CD4-positive, alpha-beta T cell treated with Interferon gamma for 1 hour (primary cell): Measurements from ENCODE around the gene HIVEP2.
A peak's percentile ranks its signal among the peaks of the same experiment; 100 is the strongest.

Experiments used
- DNase-seq: peaks from one replicate; pipeline ENCODE4 v3.0.0-alpha.2; 2020

The HIVEP2 gene

DNA sequence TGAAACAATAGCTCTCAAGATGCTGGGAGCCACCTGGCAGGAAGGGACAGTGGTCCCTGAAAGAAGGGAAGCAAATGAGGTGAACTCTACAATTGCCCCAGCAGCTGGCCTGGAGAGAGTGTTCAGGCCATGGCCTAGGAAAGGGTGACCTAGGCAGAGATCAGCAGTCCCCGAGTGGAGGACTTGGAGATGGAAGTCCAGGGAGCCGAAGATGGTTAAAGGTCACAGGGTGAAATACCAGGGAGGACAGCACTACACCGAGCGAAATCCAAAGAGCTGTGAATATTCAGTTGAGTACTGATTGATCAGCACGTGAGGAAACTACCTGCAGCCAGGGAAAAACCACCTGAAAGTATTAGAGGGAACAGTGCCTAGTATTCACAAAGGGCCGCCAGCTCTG lies 133.1 kb downstream of the HIVEP2 start:
- DNase-seq: no peak

DNA sequence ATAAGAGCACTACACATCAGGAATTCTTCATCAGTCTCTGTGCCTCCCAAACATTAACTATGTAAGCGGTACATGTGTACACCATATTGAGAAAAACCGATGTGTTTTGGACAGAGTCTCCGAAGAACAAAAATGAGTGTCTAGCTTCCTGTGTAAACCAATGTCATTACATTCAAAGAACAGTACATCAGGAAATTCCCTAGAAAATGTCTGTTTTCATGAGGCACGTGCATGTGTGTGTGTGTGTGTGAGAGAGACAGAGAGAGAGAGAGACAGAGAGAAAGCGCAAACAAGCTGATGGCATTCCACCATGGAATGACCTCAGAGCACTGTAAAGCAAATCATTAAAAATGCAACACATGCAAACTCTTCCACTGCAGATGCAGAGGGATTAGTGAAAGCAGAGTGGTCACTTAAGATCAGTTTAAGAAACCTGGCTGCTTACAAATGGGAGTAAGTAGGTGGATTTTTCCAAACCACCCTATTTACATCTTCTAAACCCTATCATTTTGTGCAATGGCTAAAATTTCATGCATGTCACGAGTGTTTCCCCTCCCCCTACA lies 133.9 kb downstream of the HIVEP2 start:
- DNase-seq: no peak

DNA sequence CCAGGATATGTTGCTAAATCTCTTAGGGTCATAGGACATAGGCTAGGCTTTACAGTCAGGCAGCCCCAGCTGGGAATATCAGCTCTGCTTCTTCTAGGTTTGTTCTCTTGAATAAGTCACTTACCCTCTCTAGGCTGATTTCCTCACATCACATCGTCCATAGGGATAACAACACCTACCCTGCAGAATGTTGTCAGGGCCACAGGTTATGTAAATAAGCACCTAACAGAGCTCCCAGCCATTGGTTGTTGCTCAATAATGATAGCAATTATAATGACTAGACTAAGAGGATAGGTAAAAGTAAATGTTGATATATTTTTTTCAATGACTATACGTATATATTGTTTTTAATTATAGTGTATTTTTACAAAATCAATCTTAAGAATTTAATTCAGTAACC lies 135.0 kb downstream of the HIVEP2 start:
- no peak for DNase-seq

DNA sequence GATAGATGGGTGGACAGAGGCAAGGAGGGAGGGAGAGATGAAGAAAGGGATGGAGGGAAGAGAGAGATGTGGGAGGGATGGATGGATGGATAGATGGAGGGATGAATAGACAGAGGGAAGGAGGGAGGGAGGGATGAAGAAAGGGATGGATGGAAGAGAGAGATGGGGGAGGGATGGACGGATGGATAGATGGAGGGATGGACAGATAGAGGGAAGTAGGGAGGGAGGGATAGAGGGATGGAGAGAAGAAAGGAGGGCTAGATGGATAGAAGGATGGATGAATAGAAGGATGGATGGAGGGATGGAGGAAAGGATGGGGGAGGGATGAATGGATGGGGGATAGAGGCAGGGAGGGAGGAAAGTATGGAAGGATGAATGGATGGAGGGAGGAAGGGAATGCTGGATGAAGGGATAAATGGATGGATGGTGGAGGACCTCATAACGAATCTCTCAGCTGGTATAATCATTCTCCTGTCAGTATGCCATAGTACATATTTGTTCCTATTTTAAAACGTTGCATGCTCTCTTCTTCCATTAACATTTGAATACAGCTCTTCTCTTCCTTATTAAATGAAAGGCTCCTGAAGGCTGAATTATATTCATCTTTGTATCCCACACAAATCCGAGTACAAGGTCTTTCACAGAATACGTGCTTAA lies 136.4 kb downstream of the HIVEP2 start:
- DNase-seq: no peak

DNA sequence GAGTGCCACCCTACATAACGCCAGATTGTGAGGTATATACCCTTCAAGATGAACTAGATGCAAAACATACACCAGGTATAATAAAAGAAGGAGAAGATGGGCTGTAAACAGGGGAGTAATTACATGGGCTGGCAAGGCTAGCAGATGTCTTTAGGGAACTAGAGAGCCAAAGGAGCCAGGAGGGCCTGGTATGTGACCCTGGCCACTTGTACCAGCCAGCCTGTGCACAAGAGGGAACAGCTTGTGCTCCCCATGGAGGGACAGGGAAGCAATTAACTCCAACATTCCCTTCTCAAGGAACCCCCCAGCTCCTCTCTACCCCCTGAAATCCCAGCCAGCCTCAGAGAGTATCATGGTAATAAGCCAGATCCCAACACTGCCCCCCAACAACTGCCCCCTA lies 139.9 kb downstream of the HIVEP2 start:
- no peak for DNase-seq

DNA sequence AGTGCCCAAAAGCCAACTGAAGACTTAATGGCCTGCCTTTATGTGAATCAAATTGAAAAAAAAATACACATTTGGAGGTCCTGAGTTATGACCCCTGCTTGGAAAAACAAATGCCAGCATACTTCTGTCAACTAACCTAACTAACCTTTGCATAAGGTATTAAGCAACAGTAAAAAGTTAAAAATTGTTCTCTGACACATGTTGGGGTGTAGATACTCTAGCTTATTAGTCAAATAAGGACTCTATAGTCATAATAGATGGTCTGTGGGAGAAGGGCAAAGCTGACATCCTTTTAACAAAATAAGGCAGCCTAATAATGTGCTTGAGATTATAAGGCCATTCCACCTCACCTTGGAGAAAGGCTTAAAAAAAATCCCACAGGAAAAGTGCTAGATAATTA lies 140.5 kb downstream of the HIVEP2 start:
- no peak for DNase-seq

DNA sequence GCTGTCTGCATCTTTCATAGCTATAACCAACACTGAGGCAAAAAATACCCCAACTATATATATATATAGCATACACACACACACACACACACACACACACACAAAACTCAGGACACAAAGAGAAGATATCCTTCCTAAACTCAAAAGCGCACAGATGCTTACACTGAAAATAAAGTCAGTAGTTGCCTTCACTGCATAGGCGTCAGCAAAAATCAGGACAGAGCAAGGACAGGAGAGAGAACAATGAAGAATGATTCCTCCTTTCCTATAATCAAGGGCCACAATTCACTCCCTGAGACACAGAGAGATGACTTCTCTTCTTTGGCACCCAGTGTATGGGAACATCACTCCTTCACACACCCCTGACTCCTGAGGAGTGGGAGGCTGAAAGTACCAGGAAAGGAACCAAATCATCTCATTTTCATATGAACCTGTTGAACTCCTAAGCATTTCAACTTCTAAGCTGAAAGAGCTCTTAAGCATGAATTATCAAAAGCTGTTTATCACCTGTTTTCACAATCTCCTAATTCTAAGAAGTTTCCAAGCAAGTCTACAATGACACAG lies 141.4 kb downstream of the HIVEP2 start:
- no peak for DNase-seq

DNA sequence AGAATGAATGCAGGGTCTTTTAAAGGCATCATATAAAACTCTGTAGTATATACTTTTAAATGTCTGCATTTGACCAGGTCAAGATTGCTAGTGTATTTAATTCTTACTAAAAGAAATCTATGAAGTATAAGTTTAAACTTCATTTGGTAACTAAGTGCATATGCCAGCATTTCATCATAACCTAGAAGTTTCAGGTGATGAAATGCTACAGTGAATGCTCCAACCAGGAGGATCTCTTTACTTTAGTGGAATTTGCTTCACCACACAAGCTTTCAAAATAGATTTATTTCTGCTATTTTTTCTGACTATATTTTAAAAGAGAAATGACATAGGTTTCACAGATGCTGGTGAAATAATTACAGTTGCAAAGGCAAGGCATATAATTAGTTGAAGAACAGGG lies 141.9 kb downstream of the HIVEP2 start:
- DNase-seq: no peak

DNA sequence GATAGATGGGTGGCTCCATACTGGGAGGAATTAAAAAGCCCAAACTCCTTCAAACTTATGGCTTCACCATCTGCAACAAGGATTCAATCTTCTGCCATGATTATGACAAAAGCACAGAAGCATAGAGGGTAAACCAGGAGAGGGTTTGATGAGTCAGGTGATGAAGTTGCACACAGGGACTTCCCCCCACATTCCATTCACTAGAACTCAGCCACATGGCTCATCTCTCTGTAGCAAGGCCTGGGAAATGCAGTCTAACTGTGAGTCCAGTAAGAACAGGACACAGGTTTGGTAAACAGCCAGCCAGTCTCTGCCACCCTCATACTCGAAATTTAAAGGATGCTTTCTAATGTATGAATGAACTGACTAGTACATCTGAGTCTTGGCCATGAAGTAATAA lies 142.9 kb downstream of the HIVEP2 start:
- DNase-seq: no peak

DNA sequence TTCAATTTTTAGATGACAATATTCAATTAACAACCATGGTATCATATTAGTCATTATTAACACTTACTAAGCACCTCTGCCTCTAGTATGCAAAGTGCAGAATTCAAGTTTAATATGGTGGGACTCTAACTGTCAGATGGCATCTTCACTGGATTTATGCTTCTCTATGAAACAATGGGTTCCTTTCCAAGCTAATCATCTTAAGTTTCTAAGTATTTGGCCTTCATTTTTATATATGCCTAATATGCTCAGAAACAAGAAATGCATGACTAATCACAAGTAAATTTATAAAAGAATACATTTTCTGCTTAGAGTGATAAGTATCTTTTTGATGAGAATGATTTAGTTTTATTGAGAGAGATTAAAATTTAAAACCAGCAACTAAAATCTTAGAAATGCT lies 144.7 kb downstream of the HIVEP2 start:
- no peak for DNase-seq

DNA sequence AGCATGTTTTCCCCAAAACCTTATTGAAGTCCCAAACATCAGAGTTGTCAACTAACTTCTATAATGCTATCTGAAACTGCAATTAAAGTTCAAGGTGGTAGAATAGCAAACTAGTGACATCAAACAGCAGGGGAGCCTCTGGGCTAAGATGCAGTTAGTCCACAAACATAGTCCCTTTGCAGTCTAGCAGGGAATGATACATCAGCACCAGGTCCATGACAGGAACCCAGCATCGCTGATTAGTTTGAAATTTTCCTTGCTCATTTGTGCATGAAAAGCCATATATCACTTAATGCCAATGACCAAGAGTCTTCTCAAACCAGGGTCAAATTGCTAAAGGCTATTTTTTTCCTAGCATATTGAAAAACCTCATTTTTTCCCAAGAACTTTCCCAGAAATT lies 145.3 kb downstream of the HIVEP2 start:
- no peak for DNase-seq

DNA sequence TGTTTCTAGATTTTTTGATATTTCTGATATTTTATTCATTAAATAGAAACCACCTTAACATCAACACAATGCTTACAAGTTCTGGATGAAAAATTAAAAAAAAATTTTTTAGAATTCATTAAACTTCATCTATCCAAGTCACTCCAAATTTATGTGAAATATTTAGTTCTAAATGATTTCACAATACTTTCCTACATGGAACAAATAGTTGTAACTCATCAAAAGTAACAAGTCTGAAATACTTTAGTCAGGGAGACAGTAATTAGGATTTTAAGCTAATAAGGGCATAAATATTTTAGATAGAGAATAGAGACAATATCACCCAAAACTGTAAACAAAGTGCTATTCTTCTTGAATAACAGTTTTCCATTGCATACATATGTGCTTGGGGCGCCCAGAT lies 147.8 kb downstream of the HIVEP2 start:
- DNase-seq: no peak

DNA sequence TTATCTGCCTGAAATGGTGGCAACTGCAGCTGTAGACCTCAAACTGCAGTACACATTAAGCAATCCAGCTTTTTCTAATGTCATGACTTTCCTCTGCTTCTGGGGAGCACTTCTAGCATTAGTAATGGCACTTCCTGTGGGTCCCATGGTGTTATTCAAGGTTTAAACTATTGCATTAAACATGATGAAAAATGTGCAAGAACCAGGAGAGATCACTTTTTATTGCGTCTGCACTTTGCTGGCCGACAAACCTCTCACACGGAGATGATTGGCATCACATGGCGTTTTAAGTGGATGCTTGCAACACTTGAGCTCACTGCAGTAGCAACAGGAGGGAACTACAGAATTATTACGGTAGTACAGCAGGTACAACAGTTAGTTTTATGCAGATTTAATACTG lies 148.4 kb downstream of the HIVEP2 start:
- no peak for DNase-seq

DNA sequence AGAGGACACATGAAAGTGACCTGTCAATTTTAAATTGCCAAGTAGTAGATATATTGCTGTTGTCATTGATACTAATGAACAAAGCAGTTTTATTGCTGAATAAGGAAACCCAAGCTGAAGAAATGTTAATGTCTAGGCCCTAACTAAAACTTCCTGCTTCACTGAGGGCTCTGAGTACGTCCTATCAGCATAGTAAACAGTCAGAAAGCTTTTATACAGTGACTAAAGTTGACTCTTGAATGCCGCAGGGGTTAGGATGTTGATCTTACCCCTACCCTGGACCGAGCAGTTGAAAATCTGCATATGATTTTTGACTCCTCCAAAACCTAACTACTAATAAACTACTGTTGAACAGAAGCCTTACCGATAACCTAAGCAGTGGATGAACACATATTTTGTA lies 149.0 kb downstream of the HIVEP2 start:
- DNase-seq: no peak

DNA sequence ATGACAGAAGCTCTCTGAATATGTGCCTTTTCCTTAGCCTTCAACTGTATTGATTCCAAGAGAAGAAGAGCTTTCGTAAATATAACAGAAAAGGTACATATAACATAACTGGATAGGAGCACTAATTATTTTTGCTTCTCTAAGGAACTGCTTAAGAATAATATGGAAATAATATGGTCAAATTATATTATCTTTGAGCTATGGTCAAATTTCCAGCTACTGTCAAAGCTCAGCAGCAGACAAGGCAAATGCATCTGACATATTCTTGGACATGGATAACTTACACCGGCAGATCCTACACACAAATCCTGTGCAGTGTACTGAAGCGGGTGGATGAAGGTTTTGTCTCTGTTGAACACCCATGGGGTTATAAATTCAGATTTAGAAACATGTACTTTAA lies 150.6 kb downstream of the HIVEP2 start:
- DNase-seq: no peak

DNA sequence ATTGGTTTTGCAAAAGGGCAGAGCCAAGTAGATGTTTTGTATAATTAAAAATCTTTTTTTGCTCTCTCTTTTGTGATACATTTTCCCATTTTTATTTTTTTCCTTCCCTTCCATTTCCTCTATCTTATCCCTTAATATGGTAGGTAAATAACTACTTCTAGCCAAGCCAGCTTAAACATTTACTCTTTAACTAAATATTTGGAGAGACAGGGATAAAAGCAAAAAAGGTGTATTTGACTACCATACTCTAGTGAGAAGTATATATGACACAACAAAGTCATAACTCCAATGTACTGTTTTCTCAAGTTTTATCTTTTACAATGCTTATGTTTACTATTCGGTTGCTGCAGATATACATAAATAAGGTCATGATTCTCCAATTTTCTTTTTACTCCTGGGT lies 154.7 kb downstream of the HIVEP2 start:
- DNase-seq: no peak

DNA sequence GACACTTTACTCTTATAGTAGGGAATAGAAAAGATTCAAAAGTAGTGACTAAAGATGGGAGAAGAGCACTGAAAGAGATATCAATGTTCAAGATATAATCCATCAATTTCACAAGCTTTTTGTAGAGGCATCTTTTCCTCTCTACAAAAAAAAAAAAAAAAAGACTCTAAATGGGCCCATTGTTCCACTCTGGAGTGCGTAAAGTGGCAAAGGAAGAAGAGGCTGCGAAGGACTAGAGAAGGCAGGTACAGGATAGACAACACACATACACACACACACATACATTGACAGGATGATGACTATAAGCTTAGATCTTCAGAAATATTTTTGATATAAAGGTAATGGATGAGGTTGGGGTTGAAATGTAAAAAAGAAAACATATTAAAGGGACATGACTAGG lies 157.6 kb downstream of the HIVEP2 start:
- no peak for DNase-seq

DNA sequence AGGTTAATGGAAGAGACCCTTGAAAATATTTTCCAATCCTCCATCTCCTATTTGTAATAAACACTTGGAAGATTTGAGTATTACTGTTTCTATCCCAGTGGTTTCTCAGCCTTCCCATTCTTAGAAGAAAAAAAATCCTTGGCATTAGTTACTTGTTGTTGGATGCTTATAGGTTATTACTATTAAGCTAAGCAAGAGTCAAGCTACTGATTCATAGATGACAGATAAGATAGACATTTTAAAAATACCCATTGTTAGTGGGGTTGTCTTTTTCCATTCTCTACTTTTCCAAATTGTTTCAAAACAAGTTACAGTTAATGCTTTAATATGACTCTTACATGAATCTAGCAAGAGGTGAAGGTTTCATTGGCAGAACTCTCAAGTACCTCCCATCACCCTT lies 158.5 kb downstream of the HIVEP2 start:
- DNase-seq: no peak

DNA sequence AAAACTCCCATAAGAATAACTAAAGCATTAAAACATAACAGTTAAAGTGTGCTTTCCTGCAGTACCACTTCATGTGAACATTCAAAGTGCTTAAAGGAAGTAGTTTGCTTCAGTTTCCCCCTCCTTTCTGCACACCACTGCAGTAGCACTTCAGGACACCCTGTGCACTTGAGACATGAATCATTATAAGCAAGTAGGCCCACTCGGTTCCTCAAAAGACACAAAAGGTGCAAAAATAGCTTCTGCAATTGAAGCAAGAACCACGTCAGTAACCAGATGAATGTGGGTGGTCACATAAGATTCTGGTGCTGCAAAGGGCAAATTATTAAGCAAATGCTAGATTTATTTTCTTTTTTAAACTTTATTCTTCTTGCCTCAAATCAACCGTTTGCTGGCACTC lies 160.6 kb downstream of the HIVEP2 start:
- DNase-seq: peak; percentile 32

DNA sequence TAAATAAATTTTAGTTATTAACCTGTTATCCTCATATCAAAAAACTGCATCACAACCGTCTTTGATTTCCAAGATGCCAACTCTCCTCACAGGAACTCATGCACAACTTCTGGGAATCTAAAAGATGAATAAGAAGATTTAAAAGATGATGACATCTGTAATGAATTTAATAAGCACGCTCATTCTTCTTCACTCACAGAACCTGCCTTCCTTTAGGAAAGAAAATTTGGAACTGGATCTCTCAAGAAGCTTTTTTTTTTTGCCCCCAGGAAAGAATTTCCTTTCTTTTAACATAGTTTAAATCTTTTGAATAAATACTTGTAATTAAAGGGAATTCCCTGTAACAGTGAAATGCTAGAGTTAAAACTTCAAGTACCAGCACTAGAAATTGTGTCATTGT lies 161.5 kb downstream of the HIVEP2 start:
- DNase-seq: no peak

DNA sequence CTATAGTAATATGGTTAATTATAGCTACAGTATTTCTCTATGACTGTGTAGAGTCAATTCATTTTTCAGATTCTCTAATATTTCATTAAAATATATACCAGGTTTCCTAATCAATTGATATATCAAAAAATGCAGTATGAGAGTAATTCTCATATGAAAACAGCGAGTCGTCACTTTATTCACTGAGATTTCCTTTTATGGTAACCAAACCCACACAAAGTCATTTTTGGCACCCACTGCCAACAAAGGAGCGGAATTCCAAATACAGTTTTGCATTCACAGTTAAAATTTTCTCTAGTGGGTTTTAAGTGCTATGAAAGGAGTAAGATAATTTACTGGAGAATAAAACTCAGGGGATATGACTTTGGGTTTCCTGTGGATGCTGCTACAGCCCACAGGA lies 163.8 kb downstream of the HIVEP2 start:
- no peak for DNase-seq

DNA sequence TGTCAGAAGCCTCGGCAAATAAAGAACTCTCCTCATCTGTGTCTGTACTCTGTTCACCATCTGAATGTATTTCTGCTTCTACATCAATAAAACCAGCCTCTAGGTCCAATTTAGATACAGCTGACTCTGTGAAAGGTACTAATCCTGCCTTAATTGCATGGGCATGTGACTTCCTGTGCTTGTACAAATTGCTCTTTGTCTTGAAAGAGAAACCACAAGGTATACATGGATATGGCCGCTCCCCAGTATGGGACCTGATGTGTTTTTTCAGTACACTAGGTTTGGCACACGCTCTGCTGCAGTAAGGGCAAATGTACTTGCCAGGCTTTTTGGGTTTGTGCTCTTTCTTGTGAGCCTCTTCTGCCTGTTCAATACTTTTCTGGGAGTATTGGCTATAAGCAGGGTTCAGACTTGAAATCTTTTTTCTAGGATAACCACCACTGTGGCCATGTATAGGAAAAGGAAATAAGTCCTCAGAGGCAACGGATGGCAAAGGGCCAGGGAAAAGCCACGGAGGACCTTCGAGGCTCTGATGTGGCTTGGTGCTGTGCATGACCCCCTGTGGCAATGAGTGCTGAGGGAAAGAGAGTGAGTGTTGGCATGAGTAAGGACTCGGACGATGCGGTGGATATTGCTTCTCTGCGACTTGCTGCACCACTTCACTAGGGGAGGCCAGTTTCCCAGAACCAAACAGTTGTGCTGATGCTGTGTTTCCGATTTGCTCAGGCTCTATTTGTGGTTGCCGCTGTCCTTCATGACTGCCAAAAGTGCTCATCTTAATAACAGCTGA lies 170.9 kb downstream of the HIVEP2 start:
- DNase-seq: no peak

DNA sequence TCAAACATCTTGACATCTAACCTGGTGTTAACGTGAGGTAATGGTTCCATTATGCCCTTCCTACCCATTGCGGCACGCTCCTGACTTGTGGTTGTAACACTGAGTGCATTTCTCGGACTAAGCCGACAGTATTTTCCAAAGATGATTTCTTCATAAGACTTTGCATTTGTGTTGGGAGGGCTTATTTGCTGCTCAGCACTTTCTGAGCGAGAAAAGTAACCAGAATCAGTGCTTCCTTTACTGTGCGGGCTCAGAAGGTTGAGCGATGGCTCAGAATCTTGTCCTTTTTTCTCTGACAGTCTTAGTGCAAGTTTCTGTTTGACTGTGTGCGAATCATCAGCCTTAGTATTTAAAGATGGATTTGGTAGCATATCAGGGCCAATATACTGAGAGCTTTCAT lies 171.7 kb downstream of the HIVEP2 start:
- DNase-seq: no peak

DNA sequence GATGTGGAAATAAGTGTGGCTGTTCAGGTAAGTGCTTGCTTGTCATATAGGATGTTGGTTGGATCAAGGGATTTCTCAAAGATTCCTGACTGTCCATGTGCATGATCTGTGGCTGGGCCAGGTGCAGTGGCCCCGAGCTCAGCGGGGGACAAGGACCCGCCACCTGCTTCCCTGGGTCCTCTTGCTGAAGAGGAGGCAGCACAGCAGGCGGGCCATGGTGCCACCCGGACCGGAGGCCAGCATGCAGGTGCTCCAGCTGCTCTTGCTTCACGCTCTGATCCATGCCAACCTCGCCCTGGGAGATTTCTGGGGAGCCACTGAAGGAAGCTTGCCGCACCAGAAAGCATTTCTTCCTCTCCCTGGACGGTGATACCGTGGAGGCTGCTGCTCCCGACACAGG lies 173.8 kb downstream of the HIVEP2 start:
- DNase-seq: no peak
